SK-N-SH treated with all-trans-retinoic acid at 6 μM for 48 hours (cell line): ENCODE measurements around the gene SLC30A3.

Source experiments
- ARNTL ChIP-seq: fragments of 450-650 bp; formaldehyde crosslinking; IDR thresholded peaks from 2 replicates; pipeline ENCODE4 v1.5.0; 2020; ENCODE audit warnings: low read depth, mild to moderate bottlenecking, moderate library complexity, borderline replicate concordance
- CSDC2 ChIP-seq: fragments of 250-450 bp; sonication (Bioruptor Pico); IDR thresholded peaks from 2 replicates; pipeline ENCODE4 v1.5.0; 2020; ENCODE audit warnings: mild to moderate bottlenecking, moderate library complexity
- ESRRG ChIP-seq: fragments of 250-450 bp; sonication (Bioruptor Pico); IDR thresholded peaks from 2 replicates; pipeline ENCODE4 v1.6.1; 2021; ENCODE audit warnings: mild to moderate bottlenecking
- ISL1 ChIP-seq: fragments of 250-450 bp; sonication (Bioruptor Pico); IDR thresholded peaks from 2 replicates; pipeline ENCODE4 v2.1.2; 2022; ENCODE audit warnings: mild to moderate bottlenecking, moderate library complexity
- OSR1 ChIP-seq: fragments of 250-450 bp; sonication (Bioruptor Pico); IDR thresholded peaks from 2 replicates; pipeline ENCODE4 v1.8.0; 2022; ENCODE audit warnings: moderate library complexity, mild to moderate bottlenecking, inconsistent platforms
- ZFP3 ChIP-seq: fragments of 250-450 bp; sonication (Bioruptor Pico); IDR thresholded peaks from 2 replicates; pipeline ENCODE4 v1.5.0; 2020; ENCODE audit warnings: mild to moderate bottlenecking, moderate library complexity
- ZFP30 ChIP-seq: fragments of 450-650 bp; formaldehyde crosslinking; IDR thresholded peaks from 2 replicates; pipeline ENCODE4 v1.5.0; 2022; ENCODE audit warnings: mild to moderate bottlenecking, moderate library complexity
- TF ChIP-seq, protein P1 (sequence below): fragments of 250-450 bp; sonication (Bioruptor Pico); IDR thresholded peaks from 2 replicates; pipeline ENCODE4 v1.8.0; 2020; ENCODE audit warnings: mild to moderate bottlenecking, moderate library complexity, borderline replicate concordance
- TF ChIP-seq, protein P2 (sequence below): fragments of 250-450 bp; sonication (Bioruptor Pico); IDR thresholded peaks from 2 replicates; pipeline ENCODE4 v1.5.1; 2020; ENCODE audit warnings: low read depth, mild to moderate bottlenecking, moderate library complexity

DNA sequence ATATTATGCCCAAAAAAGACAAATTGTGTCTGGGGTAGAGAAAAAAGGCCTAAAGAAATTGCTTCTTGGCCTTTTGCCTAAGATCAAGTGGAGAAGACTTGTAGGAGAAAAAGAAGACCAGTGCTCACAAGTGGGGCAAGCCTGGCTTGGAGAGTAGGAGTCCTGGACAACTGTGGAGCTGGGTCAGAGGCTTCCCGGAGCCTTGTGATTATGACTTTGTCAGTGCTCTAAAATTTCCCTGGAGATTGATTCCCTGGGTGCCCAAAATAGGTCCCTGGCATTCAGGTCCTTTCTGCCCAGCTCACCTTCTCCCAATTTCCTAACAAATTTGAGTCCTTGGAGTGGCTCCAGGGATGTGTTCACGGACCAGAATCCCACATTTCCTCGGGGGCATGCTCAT is 18.6 kb upstream of the SLC30A3 start:
- TF ChIP-seq ZFP30 (no peak), CSDC2 (CRISPR knock-in tag) (no peak), ESRRG (CRISPR knock-in tag) (no peak), OSR1 (CRISPR knock-in tag) (no peak), ZFP3 (CRISPR knock-in tag) (no peak), ARNTL (CRISPR knock-in tag) (no peak), ISL1 (CRISPR knock-in tag) (no peak)
- TF ChIP-seq, protein P1, sequence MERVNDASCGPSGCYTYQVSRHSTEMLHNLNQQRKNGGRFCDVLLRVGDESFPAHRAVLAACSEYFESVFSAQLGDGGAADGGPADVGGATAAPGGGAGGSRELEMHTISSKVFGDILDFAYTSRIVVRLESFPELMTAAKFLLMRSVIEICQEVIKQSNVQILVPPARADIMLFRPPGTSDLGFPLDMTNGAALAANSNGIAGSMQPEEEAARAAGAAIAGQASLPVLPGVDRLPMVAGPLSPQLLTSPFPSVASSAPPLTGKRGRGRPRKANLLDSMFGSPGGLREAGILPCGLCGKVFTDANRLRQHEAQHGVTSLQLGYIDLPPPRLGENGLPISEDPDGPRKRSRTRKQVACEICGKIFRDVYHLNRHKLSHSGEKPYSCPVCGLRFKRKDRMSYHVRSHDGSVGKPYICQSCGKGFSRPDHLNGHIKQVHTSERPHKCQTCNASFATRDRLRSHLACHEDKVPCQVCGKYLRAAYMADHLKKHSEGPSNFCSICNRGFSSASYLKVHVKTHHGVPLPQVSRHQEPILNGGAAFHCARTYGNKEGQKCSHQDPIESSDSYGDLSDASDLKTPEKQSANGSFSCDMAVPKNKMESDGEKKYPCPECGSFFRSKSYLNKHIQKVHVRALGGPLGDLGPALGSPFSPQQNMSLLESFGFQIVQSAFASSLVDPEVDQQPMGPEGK: no peak
- TF ChIP-seq, protein P2, sequence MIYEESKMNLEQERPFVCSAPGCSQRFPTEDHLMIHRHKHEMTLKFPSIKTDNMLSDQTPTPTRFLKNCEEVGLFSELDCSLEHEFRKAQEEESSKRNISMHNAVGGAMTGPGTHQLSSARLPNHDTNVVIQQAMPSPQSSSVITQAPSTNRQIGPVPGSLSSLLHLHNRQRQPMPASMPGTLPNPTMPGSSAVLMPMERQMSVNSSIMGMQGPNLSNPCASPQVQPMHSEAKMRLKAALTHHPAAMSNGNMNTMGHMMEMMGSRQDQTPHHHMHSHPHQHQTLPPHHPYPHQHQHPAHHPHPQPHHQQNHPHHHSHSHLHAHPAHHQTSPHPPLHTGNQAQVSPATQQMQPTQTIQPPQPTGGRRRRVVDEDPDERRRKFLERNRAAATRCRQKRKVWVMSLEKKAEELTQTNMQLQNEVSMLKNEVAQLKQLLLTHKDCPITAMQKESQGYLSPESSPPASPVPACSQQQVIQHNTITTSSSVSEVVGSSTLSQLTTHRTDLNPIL: no peak
